RPMI8226 (cell line): ENCODE results near the gene CD14.
"Not testable (repeated sequence)": the region's sequence is repeated elsewhere in the genome, so short reads cannot be mapped to it uniquely, and the experiment has no call there.

Experiments
- DNase-seq: peaks from one replicate; pipeline ENCODE4 v3.0.0-alpha.2; 2015

The CD14 gene

DNA sequence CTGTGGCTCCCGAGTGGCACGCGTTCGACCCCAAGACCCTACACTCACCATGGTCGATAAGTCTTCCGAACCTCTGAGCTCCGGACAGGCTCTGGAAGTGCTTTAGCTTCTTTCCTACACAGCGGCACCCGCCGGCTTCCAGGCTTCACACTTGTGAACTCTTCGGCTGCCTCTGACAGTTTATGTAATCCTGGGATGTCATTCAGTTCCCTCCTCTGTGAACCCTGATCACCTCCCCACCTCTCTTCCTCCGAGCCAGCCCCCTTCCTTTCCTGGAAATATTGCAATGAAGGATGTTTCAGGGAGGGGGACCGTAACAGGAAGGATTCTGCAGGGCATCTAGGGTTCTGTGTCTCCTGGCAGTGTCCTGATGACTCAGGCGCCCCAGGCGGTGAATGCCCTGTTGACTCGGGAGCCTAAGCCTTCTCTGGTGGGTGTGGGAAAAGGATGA, at the start of gene CD14:
TSS of gene CD14 (minus strand) at position 155 of the 451 bp plus-strand sequence. CDS start at position 51, 104 bp downstream.
- DNase-seq, result peak; percentile 47

DNA sequence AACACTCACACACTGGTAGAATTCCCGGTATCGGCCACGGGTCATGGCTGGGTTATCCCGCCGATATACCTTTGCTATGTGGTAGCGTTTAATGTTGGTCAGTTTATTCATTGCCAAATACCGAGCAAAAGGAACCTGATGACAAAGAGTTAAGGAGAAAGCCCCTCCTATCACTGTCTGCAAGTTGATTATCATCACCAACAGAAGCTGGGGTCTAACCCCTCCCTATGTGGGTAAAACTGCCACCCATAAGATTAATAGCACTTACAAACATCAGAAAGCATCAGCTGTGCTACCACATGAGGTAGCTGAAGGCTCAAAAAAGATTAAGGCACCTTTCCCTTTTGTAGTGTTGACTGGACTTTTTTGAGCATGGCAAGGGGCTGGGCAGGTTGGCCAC, 46.0 kb upstream of the CD14 start:
- no peak for DNase-seq

DNA sequence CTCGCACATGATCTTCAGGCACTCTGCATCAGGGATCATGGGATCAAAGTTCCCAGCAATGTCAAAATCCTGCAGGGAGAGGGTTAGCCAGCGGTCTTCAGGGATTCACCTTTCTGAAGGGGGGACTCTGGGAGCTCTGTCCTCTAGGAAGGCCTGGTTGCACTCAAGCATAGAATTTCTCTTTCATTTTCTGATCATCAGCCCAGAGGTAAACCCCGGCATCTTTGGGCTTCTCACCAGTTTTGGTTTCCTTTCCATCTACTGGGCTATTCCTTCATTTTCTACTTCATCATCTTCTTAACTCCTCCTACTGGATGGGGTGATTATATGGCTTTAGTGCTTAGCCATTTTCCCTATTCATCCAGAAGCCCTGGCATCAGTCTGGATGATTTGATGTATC, 45.0 kb upstream of the CD14 start:
- DNase-seq, result no peak

DNA sequence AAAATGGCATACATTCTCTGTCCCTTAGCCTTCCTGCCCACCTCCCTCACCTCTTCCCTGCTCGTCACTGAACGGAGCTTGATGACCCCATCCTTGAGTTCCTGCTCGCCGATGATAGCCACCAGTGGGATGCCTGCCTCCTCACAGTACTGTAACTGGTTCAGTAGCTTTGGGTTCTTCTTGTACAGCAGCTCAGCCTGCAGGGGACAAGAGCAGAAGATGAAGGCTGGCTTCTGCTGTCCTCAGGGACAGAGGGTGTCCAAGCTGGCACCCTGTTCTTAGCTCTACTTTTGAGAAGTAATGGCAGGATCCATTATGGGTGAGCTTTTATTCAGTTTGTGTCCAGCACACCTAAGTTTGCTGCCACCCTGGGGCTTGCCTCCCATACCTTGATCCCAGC, 41.7 kb upstream of the CD14 start:
- no peak for DNase-seq

DNA sequence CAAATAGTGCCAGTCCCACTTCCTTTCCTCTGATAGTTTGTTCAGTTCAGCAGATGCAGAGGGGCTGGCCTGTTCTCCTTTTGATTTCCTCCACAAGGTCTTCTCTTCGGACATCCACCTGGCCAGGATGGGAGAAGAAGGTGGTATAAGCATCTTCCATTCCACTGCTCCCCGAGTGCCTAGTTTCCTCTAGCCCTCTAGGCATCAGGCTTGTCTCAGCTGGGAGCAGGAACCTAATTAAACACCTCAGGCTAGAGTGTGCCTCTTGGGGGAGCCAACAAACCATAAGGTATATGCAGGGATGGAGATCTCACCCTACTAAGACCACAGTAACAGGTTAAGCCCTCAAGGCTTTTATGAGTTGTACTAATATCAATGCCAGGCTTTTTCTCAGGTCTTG, 41.2 kb upstream of the CD14 start:
- no peak for DNase-seq

- DNase-seq, result no peak
Observed at GRCh38 chr5:140673187-140673976, 40.4 kb upstream of the CD14 start, which contains the start of gene DND1. Gene DND1 (minus strand): TSS chr5:140673576. CDS start chr5:140673542, 34 bp downstream.

DNA sequence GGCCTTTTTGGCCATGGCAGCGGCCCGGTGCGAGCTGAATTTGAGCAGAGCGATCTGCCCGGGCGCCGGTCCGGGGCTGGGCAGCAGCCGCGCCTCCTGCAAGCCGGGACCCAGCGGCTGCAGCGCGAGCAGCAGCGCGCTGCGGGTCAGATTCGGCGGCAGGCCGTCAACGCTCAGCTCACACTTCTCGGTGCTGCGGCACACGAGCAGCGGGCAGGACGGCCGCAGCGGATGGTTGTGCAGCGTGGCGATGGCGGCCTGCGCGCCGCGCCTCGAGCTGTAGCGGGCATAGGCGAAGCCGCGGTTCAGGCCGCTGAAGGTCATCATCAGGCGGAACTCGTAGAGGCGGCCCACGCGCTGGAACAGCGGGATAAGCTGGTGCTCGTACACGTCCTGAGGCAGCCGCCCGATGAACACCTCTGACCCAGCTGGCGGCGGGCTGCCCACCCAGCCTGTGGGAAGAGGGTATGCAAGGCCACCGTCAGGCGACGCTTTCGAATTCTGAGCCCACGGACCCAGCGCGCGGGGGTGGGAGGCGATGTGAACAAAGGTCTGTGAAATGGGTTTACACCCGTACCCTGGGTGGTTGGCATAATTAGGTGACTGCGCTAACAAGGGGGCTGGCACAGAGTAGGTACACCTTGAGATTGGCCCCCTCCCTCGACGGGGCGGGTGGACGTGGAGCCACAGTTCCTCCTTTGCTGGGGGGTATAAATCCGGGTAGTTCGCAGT, 39.6 kb upstream of the CD14 start:
- peak; percentile 7 for DNase-seq

DNA sequence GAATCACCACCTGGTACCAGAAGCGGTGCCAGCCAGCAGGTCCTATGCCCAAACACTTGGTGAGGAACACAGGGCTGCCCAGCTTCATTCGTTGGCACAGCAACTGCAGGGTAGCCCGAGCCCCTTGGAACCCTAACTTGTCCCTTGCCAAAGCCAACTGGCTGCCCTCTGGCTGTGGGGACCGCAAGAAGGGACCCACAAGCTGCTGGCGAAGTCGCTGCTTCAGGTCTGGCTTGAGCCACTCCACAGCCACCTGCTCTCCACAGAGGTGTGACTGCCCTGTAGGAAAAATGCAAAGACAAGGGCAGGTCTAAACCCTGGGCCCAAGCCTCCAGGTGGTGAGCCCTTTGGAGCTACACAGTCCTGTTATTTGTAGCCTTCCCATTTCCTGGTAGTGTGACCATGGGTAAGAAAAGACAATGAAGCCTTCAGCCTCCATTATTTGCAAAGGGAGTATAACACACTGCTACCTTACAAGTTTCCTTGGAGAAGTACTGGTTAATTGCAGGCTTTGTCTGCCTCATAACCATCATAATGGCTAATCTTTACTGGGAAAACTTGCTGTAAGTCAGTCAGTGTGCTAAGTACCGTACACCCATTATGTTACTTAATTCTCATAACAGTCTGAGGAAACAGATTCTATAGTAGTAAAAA, 38.6 kb upstream of the CD14 start:
- DNase-seq, result no peak

DNA sequence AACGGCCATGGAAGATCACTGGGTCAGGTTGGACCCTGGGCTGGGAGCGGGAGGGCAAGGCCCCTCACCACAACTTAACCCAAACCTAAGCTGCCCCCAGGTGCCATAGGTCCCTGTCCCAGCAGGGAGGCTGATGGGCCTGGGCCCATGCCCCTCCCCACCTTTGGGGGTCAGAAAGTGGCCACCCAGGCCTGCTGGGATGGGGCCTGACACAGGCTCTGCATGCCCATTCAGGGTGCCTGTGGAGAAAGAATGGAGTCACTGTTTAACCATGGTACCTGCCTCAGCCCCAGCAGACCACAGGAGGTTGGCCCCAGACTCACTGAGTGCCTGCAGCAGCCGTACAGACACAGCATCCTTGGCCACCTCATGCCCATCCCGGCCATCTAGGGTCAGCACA, 38.1 kb upstream of the CD14 start:
- DNase-seq, result not testable (repeated sequence)

GRCh38 chr5:140664359-140665119, 31.6 kb upstream of the CD14 start, which contains the start of gene WDR55:
Gene WDR55 (plus strand): TSS chr5:140664904. CDS start chr5:140664913, 9 bp downstream.
- DNase-seq, result peak; percentile 97

DNA sequence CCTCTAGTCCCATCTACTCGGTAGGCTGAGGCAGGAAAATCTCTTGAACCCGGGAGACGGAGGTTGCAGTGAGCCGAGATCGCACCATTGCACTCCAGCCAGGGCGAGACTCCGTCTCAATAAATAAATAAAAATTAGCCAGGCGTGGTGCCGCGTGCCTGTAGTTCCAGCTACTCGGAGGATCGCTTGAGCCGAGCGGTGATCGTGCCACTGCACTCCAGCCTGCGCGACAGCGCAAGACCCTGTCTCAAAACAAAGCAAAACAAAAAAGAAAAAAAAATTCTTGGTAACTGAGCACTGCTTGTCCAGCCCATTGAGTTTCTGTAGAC, 31.0 kb upstream of the CD14 start:
- no peak for DNase-seq

- not testable (repeated sequence) for DNase-seq
Observed at GRCh38 chr5:140660371-140660770, 27.4 kb upstream of the CD14 start.

GRCh38 chr5:140658870-140659269, 25.9 kb upstream of the CD14 start:
- no peak for DNase-seq

DNA sequence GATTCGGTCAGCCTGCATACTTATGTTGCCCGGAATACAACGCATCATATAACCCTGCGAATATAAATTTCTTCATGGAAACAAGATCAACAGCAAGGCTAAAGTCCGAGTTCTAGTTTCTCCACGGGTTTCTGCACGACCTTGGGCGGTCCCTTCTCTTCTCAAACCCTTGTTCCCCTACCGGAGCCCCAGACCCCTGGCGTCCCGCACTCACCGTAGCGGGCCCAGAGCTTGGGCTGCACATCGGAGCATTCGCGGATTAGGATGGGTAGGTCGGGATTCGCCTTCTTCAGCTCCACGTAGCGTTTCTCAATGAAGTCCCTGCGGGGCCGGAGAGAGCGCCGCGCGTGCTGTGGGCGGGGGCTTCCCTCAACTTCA, 14.1 kb upstream of the CD14 start:
- DNase-seq, result no peak

DNA sequence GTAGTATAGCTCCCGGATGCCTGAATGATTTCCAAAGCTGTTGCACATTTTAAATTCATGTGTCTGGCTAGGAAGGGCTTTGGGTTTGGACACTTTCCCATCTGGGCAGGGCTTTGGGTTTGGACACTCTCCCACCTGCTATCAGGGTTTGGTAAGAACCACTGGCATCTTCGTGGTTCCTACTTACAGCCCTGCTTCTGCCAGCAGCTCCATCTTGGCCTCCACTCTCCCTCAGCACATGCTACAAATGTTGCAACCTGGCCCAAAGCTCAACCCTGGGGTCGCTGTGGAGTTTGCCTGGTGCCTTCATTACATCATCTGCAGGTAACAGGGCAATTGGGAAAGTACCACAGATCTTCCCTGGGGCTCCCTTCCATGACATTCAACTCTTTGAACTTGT, 9.7 kb upstream of the CD14 start:
- no peak for DNase-seq

DNA sequence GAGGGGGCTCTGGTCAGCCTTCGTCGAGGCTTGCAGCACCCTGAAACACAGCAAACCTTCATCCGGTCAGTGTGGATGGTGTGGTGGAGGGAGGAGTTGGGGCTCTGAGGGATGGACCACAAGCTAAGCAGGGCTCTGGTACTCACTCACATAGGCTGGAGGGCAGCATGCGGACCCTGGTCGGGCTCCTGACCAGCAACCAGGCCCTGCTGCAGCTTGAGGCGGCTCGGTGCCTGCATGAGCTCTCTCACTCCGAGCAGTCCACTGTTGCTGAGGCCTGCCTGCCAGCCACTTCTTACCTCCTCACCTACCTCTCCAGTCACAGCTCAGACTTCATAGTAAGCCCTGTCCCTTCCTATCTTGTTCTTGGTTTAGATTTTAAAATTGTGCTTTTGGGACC, 8.7 kb upstream of the CD14 start:
- DNase-seq, result no peak

- peak; percentile 98 for DNase-seq
Observed at GRCh38 chr5:140639148-140639981, 6.4 kb upstream of the CD14 start, which contains the start of gene TMCO6. Gene TMCO6 (plus strand): TSS chr5:140639451. CDS start chr5:140639528, 77 bp downstream.

DNA sequence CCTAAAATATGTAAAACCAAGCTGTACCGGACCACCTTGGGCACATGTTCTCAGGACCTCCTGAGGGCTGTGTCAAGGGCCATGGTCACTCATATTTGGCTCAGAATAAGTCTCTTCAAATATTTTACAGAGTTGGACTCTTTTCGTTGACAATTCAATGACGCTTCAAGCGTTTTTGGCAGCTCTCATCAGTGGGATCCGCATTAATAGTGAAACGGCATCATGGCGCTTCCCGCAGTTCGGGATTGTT, 5.8 kb upstream of the CD14 start:
- not testable (repeated sequence) for DNase-seq

DNA sequence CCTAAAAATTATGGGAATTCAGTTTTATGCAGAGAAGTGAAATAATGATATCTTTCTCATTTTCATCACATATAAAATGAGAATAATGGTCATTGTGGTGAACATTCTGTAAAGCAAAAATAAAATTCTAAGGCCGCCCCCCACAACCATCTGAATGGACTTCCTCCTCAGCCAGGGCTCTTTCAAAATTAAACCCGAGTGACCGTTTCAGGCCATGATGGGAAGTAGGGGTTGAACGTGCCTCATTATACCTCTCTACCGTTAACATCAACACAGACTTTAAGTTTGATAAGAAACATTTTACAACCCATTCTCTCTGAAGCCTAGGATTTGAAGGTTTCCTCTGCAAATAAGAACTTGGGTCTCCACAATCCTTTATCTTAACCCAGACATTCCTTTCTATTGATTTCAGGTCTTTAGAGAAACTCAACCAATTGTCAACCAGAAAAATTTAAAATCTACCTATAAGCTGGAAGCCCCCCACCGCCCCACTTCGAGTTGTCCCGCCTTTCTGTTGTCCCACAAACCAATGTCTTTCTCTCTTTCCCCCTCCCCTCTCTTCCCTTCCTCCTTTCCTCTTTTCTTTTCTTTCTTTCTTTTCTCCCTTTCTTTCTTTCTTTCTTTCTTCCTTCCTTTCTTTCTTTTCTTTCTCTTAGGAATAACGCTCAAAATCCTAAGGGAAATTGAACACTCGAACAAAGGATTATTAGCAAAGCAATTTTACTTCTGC, 4.6 kb upstream of the CD14 start:
- DNase-seq, result no peak

GRCh38 chr5:140635291-140636257, 2.6 kb upstream of the CD14 start:
- DNase-seq, result no peak
